22Rv1 (cell line): Measurements from ENCODE around the gene SORCS2.

Experiments
- H3K27ac ChIP-seq: fragments of 450-650 bp; 2 replicates; pipeline ENCODE4 v1.5.1; 2017
- CTCF ChIP-seq: fragments of 450-650 bp; IDR thresholded peaks from 2 replicates; pipeline ENCODE4 v1.5.1; 2017; ENCODE audit warnings: mild to moderate bottlenecking
- ZFX ChIP-seq: fragments of 450-650 bp; IDR thresholded peaks from 2 replicates; pipeline ENCODE4 v1.6.1; 2017; ENCODE audit warnings: antibody characterized with exemption, borderline replicate concordance

Gene SORCS2

GRCh38 chr4:7529368-7530080 is 337.2 kb downstream of the SORCS2 start:
- no peak for TF ChIP-seq CTCF
- no peak for TF ChIP-seq ZFX
- no peak overlapping the region for H3K27ac ChIP-seq

GRCh38 chr4:7530082-7530481 is 337.7 kb downstream of the SORCS2 start:
- no peak for TF ChIP-seq ZFX
- TF ChIP-seq CTCF, result no peak
- H3K27ac ChIP-seq, result no peak overlapping the region

- no peak overlapping the region for H3K27ac ChIP-seq
- no peak for TF ChIP-seq CTCF
- no peak for TF ChIP-seq ZFX
Observed at GRCh38 chr4:7530932-7531639, 338.7 kb downstream of the SORCS2 start.

DNA sequence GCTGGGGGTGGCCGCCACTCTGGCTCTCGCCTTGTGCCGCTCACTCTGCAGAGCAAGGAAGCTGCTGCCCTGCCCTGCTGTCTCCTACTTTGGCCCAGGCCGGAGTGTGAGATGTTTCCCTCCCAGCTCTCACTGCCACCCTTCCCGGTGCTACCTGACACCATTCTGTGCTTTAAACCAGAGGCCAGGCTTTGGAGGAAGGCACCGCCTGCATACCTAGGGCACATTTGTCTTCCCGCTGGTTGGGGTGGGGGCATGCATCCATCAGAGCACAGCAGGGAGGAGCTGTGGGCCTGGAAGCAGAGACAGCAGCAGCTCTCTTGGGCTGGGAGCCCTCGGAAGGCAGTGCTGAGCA is 339.3 kb downstream of the SORCS2 start:
- no peak for TF ChIP-seq ZFX
- no peak for TF ChIP-seq CTCF
- H3K27ac ChIP-seq, result no peak overlapping the region

DNA sequence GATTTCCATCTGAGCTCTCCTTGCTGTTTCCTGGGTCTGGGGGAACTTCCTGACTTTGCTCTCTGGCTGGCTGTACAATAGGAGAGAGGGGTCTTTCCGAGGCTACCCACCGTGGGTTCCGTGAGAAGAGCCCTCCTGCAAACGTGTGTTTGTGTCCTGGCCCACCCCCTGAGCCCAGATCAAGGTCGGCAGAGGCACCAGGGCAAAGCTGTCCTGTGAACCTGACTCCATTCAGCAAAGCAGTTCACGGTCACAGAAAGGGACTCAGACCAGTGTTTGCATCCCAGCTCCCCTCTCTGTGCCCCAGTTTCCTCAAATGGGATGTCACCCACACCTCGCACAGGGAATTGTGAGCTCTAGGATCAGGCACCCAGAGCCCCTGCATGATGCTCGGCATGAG is 339.7 kb downstream of the SORCS2 start:
- TF ChIP-seq ZFX (no peak), CTCF (no peak)
- no peak overlapping the region for H3K27ac ChIP-seq

- no peak overlapping the region for H3K27ac ChIP-seq
- TF ChIP-seq CTCF (no peak), ZFX (no peak)
Observed at GRCh38 chr4:7533267-7533666, 340.9 kb downstream of the SORCS2 start.

- TF ChIP-seq CTCF (no peak), ZFX (no peak)
- H3K27ac ChIP-seq, result no peak overlapping the region
Observed at GRCh38 chr4:7535094-7535493, 342.8 kb downstream of the SORCS2 start.
